IgD-negative memory B cell (primary cell): ENCODE results near the gene VWA5B1. TPM values are rescaled to one million over a fixed set of nuclear protein-coding genes. Genes with fewer than 3 reads are reported as not detected.

Source experiments
- H3K27ac Mint-ChIP-seq, 3 donors: one replicate each; pipeline ENCODE4 v1.8.0; 2020 to 2022; ENCODE audit warnings: mild to moderate bottlenecking in 3 of 3, mixed read lengths in 3 of 3, moderate library complexity in 1 of 3
- H3K27me3 Mint-ChIP-seq: one replicate; pipeline ENCODE4 v1.8.0; 2021; ENCODE audit warnings: mixed read lengths
- H3K36me3 Mint-ChIP-seq: one replicate; pipeline ENCODE4 v1.8.0; 2020; ENCODE audit warnings: mild to moderate bottlenecking, mixed read lengths
- H3K4me1 Mint-ChIP-seq, 3 donors: one replicate each; pipeline ENCODE4 v1.8.0; 2020 to 2022; ENCODE audit warnings: mixed read lengths in 3 of 3, mild to moderate bottlenecking in 1 of 3
- H3K4me3 Mint-ChIP-seq, 4 donors: one replicate each; pipeline ENCODE4 v1.8.0; 2020 to 2022; ENCODE audit warnings: mild to moderate bottlenecking in 4 of 4, mixed read lengths in 4 of 4, moderate library complexity in 3 of 4
- H3K9me3 Mint-ChIP-seq, 3 donors: one replicate each; pipeline ENCODE4 v1.8.0; 2020 to 2021; ENCODE audit warnings: mixed read lengths in 3 of 3, mild to moderate bottlenecking in 1 of 3
- polyA plus RNA-seq: library from polyadenylated mRNA; unstranded; fragments of 300-500 nt; fragmentation: Illumina TruSeq; gene quantifications from one replicate; pipeline ENCODE4 v1.2.3, GENCODE V29; 2021

The VWA5B1 gene
- polyA plus RNA-seq, 1 donor from 2014 or later: not detected

DNA sequence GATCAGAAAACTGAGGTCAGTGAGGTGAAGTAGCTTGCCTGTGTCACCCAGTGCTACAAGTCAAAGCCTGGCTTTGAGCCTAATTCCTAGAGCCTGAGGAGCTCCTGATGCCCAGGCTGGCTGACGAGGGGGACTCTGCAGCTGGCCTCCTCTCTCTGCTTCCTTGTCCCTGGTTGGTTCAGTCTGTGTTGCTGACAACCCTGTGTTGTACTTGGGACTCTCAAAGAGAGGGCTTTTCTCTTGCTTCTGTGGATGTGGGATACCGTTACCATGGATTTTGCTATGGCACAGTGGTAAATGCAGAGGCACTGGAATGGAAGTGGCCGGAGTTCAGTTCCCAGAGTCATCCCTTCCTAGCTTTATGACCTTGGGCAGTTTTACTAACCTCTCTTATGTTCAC, 8.0 kb downstream of the VWA5B1 start:
- Mint-ChIP-seq H3K4me3 (no peak overlapping the region), H3K36me3 (peaks cover 2% of the 10 kb centered on the region), H3K27me3 (peaks cover 12% of the 10 kb centered on the region), H3K27ac (no peak overlapping the region), H3K4me1 (no peaks in the 10 kb centered on the region), H3K9me3 (no peaks in the 10 kb centered on the region)

DNA sequence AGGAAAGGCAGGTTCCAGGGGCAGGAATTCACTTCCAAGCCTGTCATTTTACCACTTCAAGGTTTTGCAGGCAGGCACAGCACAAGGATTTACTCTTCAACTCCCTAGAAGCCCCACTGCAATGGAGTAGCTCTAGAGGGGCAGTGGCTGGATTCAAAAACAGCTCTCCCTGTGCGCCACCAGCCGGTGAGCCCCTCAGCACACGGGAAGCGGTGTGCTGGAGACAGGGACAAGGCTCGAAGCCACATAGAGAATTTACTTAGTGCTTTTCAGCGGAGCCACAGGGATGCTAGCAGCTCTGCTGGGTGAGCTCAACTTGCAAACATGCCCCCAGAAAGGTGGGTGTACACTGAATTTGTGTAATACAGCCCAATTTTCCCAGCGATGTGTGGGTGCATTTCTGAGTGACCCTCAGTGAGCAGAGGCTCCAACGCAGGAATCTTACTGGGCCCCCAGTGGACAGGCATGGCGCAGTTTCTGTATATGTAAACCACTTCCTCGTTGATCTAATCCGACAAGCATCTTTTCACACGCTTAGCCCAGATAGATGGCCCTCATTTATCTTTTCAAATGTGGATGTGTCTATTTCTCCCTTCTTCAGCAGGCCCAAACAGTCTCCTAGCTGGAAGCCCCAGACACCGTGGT, 10.9 kb downstream of the VWA5B1 start:
- H3K27me3 Mint-ChIP-seq: peaks cover 17% of the 10 kb centered on the region
- H3K4me3 Mint-ChIP-seq: no peak overlapping the region
- peaks cover 2% of the 10 kb centered on the region for H3K36me3 Mint-ChIP-seq
- H3K27ac Mint-ChIP-seq: no peak overlapping the region
- H3K9me3 Mint-ChIP-seq: no peaks in the 10 kb centered on the region
- H3K4me1 Mint-ChIP-seq: peaks cover 0 to 7% (median 0%) of the 10 kb centered on the region in 3 donors

DNA sequence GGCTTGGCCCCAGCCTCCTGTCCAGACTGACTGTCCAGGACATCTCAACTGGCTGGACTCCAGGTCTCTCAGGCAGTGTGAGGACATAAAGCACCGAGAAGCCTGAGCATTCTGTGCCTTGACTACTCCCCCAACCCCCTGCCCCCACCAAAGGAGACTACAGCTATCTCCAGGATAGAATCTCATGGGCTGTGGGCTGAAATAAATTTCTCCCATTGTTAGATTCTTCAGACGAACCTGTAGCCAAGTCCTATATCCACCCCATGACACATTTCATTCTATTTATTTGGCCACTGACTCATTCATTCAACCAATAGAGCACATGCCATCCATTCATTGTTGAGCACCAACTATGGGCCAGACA, 11.4 kb downstream of the VWA5B1 start:
- Mint-ChIP-seq H3K4me3 (no peak overlapping the region), H3K27me3 (peaks cover 17% of the 10 kb centered on the region), H3K27ac (no peak overlapping the region), H3K4me1 (peaks cover 0 to 7% (median 0%) of the 10 kb centered on the region in 3 donors), H3K36me3 (peaks cover 2% of the 10 kb centered on the region), H3K9me3 (no peaks in the 10 kb centered on the region)

DNA sequence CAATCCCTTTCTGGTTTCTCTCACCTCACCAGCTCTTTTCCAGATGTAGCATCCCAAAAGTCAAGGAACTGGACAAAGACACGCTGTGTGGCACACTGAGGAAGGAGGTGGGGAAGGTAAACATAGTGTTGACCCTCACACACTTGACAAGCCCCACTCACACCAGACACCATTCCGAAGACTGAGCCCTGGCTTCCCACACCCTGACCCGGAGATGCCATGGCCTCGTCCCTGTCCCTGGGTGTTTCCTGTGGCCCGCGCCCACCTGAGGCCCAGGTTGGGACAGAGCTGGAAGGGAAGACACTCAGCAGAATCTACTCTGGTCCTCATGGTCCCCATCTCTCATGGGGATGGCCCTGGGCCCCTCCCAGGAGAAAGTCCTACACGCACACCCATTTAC, 16.4 kb downstream of the VWA5B1 start:
- Mint-ChIP-seq H3K4me1 (peaks cover 0 to 7% (median 1%) of the 10 kb centered on the region in 3 donors), H3K36me3 (no peaks in the 10 kb centered on the region), H3K27ac (no peak overlapping the region), H3K4me3 (no peak overlapping the region), H3K27me3 (peaks cover 13% of the 10 kb centered on the region), H3K9me3 (no peaks in the 10 kb centered on the region)

DNA sequence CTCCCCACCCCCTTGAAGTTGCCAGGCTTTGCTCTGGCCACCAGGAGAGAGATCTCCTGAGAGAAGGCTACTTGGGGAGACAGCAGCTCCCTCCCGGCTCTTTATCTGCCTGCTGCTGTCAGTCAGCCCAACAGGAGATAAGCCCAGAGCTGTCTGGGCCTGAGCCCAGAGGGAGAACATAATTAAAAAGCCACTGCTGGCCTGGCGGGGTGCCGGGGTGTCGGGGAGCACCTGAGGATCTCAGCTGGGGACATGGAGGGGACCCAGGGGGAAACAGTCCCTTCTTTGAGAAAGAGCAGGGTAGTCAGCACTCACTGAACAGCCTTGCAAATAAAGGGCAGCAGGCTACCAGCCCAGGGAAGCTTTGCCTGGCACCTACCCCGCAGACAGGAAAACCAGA, 17.9 kb downstream of the VWA5B1 start:
- Mint-ChIP-seq H3K36me3 (no peaks in the 10 kb centered on the region), H3K27ac (no peak overlapping the region), H3K4me3 (no peak overlapping the region), H3K27me3 (peaks cover 14% of the 10 kb centered on the region), H3K4me1 (peaks cover 0 to 7% (median 1%) of the 10 kb centered on the region in 3 donors), H3K9me3 (no peaks in the 10 kb centered on the region)

DNA sequence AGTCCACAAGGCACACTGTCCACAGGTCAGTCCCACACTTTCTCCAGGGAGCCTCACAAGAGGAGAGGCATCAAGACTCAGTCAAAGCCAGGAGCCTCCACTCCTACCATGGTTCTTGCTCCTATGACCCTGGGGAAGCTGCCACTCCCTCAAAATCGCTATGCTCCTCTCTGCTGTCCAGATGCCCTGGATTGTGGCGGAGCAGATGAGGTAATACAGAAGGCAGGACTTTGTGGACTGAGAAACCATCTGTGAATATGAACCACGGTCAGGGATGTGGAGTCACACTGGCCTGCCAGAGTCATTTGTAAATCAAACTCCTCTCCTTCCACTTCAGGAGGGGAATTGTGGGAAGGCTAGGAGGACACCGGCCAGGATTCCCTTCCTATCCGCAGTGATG, 20.6 kb downstream of the VWA5B1 start:
- Mint-ChIP-seq H3K27me3 (peaks cover 8% of the 10 kb centered on the region), H3K27ac (no peak overlapping the region), H3K4me3 (no peak overlapping the region), H3K4me1 (peaks cover 0 to 1% (median 0%) of the 10 kb centered on the region in 3 donors), H3K9me3 (no peaks in the 10 kb centered on the region), H3K36me3 (peaks cover 2% of the 10 kb centered on the region)

DNA sequence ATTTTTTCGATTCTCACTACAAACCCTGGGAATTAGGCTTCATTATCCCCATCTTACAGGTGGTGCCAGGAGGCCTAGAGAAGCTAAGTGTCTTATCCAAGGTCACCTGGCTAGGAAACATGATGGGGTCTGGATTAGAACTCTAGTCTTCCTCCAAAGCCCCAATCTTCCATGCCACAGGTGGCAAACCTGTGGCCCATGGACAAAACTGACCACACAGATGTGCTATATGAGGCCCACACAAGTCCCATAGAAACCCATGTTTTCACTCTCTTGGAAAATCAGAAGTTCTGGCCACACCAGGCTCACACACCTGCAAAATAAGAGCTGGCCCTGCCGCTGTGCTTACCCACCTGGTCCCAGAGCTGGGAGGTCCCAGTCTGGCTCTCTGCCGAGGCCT, 21.6 kb downstream of the VWA5B1 start:
- Mint-ChIP-seq H3K4me3 (no peak overlapping the region), H3K9me3 (no peaks in the 10 kb centered on the region), H3K4me1 (peaks cover 0 to 1% (median 0%) of the 10 kb centered on the region in 3 donors), H3K27ac (no peak overlapping the region), H3K36me3 (peaks cover 2% of the 10 kb centered on the region), H3K27me3 (peaks cover 8% of the 10 kb centered on the region)

DNA sequence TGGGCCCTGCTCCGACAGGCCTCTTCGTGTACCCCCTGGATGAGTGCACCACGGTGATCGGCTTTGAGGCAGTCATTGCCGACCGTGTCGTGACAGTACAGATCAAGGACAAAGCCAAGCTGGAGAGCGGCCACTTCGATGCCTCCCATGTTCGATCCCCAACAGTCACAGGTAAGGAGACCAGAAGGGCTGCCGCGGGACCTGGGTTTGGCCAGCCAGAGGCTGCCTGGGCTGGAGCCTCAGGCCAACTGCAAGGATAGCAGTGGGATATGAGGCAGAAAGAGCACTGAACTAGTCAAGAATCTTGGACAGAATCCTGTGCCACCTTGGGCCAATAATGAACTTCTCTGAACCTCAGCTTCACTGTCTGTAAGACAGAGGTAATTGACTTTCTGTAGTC, 22.1 kb downstream of the VWA5B1 start:
- no peak overlapping the region for H3K27ac Mint-ChIP-seq

DNA sequence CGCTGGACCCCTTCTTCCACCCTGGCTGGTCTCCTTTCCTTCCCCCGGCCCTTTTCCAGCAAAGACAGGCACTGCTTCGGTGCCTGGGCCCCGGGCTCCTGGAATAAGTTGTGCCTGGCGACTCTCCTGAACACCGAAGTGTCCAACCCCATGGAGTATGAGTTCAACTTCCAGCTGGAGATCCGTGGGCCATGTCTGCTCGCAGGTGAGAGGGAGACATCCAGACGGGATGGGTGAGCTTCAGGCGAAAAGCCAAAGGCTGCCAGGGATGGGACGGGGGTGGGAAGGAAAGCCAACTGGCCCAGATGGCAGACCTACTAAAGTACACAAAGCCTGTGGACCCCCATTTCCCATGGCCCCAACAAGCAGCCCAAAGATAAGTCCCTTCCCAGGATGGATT, 26.8 kb downstream of the VWA5B1 start:
- Mint-ChIP-seq H3K9me3 (no peaks in the 10 kb centered on the region), H3K4me3 (no peak overlapping the region), H3K27me3 (peaks cover 12% of the 10 kb centered on the region), H3K36me3 (peaks cover 2% of the 10 kb centered on the region), H3K4me1 (peaks cover 0 to 12% (median 10%) of the 10 kb centered on the region in 3 donors), H3K27ac (no peak overlapping the region)

More for the DNA sequence above, 22.1 kb downstream of the VWA5B1 start:
- H3K4me3 Mint-ChIP-seq: no peak overlapping the region
- peaks cover 0 to 1% (median 0%) of the 10 kb centered on the region in 3 donors for H3K4me1 Mint-ChIP-seq
- peaks cover 2% of the 10 kb centered on the region for H3K36me3 Mint-ChIP-seq
- no peaks in the 10 kb centered on the region for H3K9me3 Mint-ChIP-seq
- H3K27me3 Mint-ChIP-seq: peaks cover 8% of the 10 kb centered on the region

DNA sequence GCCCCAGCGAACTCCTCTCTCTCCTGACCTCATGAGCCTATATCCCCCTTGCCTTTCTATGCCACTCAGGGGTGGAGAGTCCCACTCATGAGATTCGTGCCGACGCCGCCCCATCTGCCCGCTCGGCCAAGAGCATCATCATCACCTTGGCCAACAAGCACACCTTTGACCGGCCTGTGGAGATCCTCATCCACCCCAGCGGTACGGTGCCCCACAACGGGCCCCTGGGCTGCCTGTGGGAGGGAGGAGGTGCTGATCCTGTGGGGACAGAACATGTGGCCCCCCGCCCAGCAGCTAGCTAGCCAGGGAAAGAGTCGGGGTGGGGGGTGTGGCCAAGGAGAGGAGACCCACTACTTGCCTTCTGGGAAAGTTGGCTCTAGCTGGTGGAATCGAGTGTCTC, 27.8 kb downstream of the VWA5B1 start:
- H3K4me1 Mint-ChIP-seq: peaks cover 0 to 14% (median 12%) of the 10 kb centered on the region in 3 donors
- peaks cover 14% of the 10 kb centered on the region for H3K27me3 Mint-ChIP-seq
- no peak overlapping the region for H3K27ac Mint-ChIP-seq
- peaks cover 2% of the 10 kb centered on the region for H3K36me3 Mint-ChIP-seq
- no peak overlapping the region for H3K4me3 Mint-ChIP-seq
- no peaks in the 10 kb centered on the region for H3K9me3 Mint-ChIP-seq

DNA sequence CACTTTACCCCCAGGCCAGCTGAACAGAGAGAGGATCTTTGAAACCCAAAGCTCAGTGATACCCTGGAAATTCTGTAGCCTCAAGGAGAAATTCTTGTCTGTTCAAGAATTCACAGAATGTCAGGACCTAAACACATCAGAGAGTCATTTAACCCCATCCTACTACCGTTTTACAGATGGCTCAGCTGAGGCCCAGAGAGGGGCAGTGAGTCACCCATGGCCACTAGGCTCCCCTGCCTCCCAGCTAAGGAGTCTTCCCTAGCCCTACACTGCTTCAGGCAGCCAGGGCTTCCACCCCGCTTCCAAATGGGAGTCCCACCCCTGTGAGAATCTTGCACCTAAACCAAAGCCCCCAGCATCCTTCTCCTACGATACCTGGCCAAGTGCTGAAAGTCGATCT, 28.3 kb downstream of the VWA5B1 start:
- peaks cover 2% of the 10 kb centered on the region for H3K36me3 Mint-ChIP-seq

DNA sequence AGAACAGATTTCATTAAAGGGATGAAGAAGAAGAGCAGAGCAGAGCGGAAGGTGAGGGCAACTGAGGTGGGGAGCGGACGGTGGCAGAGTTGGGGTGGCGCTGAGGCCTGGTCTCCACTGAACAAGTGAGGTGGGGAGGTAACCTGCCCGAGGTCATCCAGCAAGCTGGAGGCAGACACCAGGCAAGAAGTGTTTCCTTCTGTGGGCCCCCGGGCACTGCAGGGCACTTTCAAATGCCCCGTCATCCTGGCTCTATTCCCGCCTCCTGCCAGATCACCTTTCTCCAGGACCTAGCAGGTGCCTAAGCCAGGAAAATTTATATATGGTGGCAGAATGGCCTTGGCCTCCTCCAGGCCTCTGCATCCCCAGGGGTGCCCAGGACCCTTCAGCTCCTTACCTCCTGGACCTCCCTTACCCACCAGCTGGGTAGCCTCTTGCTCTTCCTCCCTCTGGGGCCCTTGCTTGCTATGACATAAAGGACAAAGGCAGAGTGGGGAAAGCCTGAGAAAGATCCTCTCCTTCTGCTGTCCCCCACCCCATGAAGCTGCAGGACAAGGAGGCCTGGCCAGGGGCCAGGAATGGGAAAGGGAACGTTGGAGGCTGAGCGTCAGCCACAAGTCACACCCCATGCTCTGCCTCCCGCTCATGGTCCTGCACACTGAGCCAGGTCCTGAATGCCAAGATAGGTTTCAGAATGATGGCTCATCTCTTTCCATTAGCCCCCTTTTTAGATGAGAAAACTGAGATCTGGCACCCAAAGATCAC, 29.0 kb downstream of the VWA5B1 start:
- Mint-ChIP-seq H3K4me1 (peaks cover 0 to 14% (median 12%) of the 10 kb centered on the region in 3 donors), H3K27ac (no peak overlapping the region), H3K4me3 (no peak overlapping the region), H3K9me3 (no peaks in the 10 kb centered on the region), H3K27me3 (peaks cover 8% of the 10 kb centered on the region), H3K36me3 (peaks cover 2% of the 10 kb centered on the region)

More for the DNA sequence above, 28.3 kb downstream of the VWA5B1 start:
- H3K4me1 Mint-ChIP-seq: peaks cover 0 to 14% (median 12%) of the 10 kb centered on the region in 3 donors
- no peak overlapping the region for H3K4me3 Mint-ChIP-seq
- H3K9me3 Mint-ChIP-seq: no peaks in the 10 kb centered on the region
- H3K27ac Mint-ChIP-seq: no peak overlapping the region
- H3K27me3 Mint-ChIP-seq: peaks cover 10% of the 10 kb centered on the region

DNA sequence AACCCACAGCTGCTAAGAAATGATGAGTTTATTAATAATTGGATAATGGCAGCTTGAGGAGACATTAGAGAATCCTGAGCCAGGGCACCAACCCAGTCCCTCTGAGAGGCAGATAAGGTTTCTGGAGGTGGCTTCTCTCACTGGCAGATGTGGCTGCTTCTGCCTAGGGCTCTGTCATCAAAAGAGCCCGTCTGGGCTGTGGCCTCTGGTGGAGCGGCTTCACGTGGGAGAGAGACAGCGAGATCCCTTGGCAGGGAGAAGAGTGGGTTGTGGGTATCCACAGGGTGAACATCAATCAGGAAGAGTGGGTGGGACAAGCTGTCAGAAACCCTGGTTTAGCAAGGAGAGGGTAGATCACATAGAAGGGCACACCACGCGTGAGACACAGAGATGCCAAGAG, 30.0 kb downstream of the VWA5B1 start:
- H3K36me3 Mint-ChIP-seq: no peaks in the 10 kb centered on the region
- peaks cover 0 to 14% (median 12%) of the 10 kb centered on the region in 3 donors for H3K4me1 Mint-ChIP-seq
- peaks cover 8% of the 10 kb centered on the region for H3K27me3 Mint-ChIP-seq
- no peaks in the 10 kb centered on the region for H3K9me3 Mint-ChIP-seq
- H3K4me3 Mint-ChIP-seq: peak overlapping the region in 2 of 4 donors; percentile 55 to 72
- H3K27ac Mint-ChIP-seq: no peak overlapping the region

DNA sequence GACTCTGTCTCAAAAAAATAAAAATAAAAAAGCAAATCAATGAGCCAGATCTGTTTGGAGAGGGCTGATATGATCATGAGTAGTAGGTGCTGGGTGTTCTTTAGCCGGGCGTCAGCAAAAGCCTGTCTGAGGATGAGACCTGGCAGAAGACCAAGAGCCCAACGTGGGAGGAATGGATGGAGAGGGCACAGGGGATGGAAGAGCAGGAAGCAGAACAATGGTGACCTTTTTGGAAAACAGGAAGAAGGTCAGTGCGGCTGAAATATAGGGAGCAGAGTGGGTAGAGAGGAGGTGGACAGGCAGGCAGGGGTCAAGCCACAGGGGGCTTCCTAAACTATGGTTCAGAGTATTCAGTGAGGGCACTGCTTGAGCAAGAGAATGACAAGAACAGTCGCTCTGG, 30.9 kb downstream of the VWA5B1 start:
- peaks cover 8% of the 10 kb centered on the region for H3K27me3 Mint-ChIP-seq
- H3K9me3 Mint-ChIP-seq: no peaks in the 10 kb centered on the region
- no peak overlapping the region for H3K27ac Mint-ChIP-seq
- H3K4me3 Mint-ChIP-seq: peak overlapping the region in 2 of 4 donors; percentile 15 to 55
- H3K4me1 Mint-ChIP-seq: peaks cover 0 to 14% (median 12%) of the 10 kb centered on the region in 3 donors
- no peaks in the 10 kb centered on the region for H3K36me3 Mint-ChIP-seq

DNA sequence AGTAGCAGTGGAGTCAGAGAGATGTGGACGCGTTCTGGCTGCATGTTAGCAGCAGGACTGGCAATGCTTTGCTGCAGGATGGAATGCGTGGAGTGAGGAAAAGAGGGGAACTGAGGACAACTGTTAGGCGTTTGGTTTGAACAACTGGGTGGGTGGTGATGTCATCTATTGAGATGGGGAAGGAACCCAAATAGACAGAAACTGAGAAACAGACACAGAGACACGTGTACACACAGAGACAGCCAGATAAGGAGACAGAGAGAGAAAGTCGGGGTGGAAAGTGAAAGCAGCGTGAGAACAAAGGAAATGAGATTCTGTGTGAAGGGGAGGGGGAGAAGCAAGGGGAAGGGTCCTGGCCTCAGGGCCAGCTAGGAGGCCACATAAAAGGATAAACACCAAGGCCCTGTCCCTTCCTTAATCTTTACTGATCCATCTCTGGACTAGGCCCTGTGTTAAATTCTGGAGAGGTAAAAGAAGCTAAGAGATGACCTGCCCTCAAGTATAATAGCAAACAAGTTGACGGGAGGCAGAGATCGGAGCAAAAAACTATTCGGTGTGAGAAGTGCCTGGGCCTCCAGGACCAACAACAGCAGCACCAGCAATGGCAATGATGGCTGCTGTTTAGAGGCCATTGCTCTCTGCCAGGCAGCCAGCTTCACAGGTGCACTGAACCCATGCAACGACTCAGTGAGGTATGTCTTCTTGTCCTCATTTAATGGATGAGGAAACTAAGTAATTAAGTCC, 31.6 kb downstream of the VWA5B1 start:
- H3K27ac Mint-ChIP-seq: no peak overlapping the region
- H3K4me1 Mint-ChIP-seq: peaks cover 0 to 14% (median 12%) of the 10 kb centered on the region in 3 donors
- peak overlapping the region in 3 of 4 donors; percentile 10 to 39 (median 35) for H3K4me3 Mint-ChIP-seq
- no peaks in the 10 kb centered on the region for H3K36me3 Mint-ChIP-seq
- no peaks in the 10 kb centered on the region for H3K9me3 Mint-ChIP-seq
- peaks cover 12% of the 10 kb centered on the region for H3K27me3 Mint-ChIP-seq
